Choroid plexus epithelial cell (primary cell): Measurements from ENCODE around the gene HEY2.

ENCODE experiments used
- DNase-seq: peaks from one replicate; pipeline ENCODE4 v3.0.0-alpha.2; 2010; ENCODE audit warnings: low read depth
- H3K4me3 ChIP-seq: 2 replicates; pipeline ENCODE4 v1.5.1; 2011; ENCODE audit warnings: low read depth, mild to moderate bottlenecking, control low read depth, low read length, moderate library complexity
- CTCF ChIP-seq: conservative IDR thresholded peaks from 2 replicates; pipeline ENCODE4 v1.5.1; 2011; ENCODE audit warnings: low read depth, mild to moderate bottlenecking, control low read depth, inconsistent platforms, low read length, moderate library complexity

The HEY2 gene

GRCh38 chr6:125784365-125784764, 34.9 kb downstream of the HEY2 start:
- no peak overlapping the region for H3K4me3 ChIP-seq
- peak; percentile 54 for DNase-seq
- TF ChIP-seq CTCF, result no peak

- peak; percentile 84 for DNase-seq
- H3K4me3 ChIP-seq, result no peak overlapping the region
- TF ChIP-seq CTCF, result peak; percentile 49
Measured at GRCh38 chr6:125787791-125788190, 38.4 kb downstream of the HEY2 start.

GRCh38 chr6:125789167-125789566, 39.7 kb downstream of the HEY2 start:
- DNase-seq, result peak; percentile 53
- H3K4me3 ChIP-seq, result no peak overlapping the region
- no peak for TF ChIP-seq CTCF

GRCh38 chr6:125789576-125790357, 40.3 kb downstream of the HEY2 start:
- H3K4me3 ChIP-seq, result peak overlapping the region; percentile 80
- TF ChIP-seq CTCF, result no peak
- DNase-seq, result peak; percentile 74

GRCh38 chr6:125790358-125791150, 41.1 kb downstream of the HEY2 start, which contains the start of gene NCOA7:
TSS of gene NCOA7 (plus strand) at chr6:125790960. CDS start at chr6:125815355, 24,395 bp downstream.
- TF ChIP-seq CTCF, result no peak
- DNase-seq, result peak; percentile 79
- H3K4me3 ChIP-seq, result peak within 1 kb of the TSS; percentile 80

GRCh38 chr6:125791151-125791819, 41.9 kb downstream of the HEY2 start:
- peak; percentile 76 for DNase-seq
- H3K4me3 ChIP-seq, result peak overlapping the region; percentile 80
- TF ChIP-seq CTCF, result peak; percentile 81
